Spleen (tissue), 11 donors: Measurements from ENCODE around the gene NKD1. TPM values are rescaled to one million over a fixed set of nuclear protein-coding genes. Genes with fewer than 3 reads are reported as not detected.
A peak's percentile ranks its signal among the peaks of the same experiment; 100 is the strongest.

Source experiments
- DNase-seq: peaks from one replicate; pipeline ENCODE4 v3.0.0-alpha.2; 2020
- H3K27ac ChIP-seq, 8 donors: fragments of 200-600 bp; sonication (generic) in 7 of 8; 1 replicate in 4 of 8; 2 replicates in 4 of 8; pipeline versions ENCODE4 v1.5.0 to v1.8.0; 2016 to 2021; ENCODE audit warnings: inconsistent platforms in 4 of 8, mild to moderate bottlenecking in 4 of 8, moderate library complexity in 1 of 8
- H3K27me3 ChIP-seq, 7 donors: fragments of 200-600 bp; sonication (generic) in 6 of 7; replicated peaks in 1 of 7; 1 replicate in 4 of 7; 2 replicates in 3 of 7; pipeline versions ENCODE4 v1.5.0 to v1.8.0; 2016 to 2021; ENCODE audit warnings: inconsistent platforms in 3 of 7, mild to moderate bottlenecking in 1 of 7
- H3K36me3 ChIP-seq, 6 donors: fragments of 200-600 bp; sonication (generic) in 5 of 6; 1 replicate in 4 of 6; 2 replicates in 2 of 6; pipeline versions ENCODE4 v1.5.0 to v1.8.0; 2016 to 2021; ENCODE audit warnings: inconsistent platforms in 2 of 6
- H3K4me1 ChIP-seq, 6 donors: fragments of 200-600 bp; sonication (generic) in 5 of 6; 1 replicate in 3 of 6; 2 replicates in 3 of 6; pipeline versions ENCODE4 v1.5.0 to v1.8.0; 2016 to 2021; ENCODE audit warnings: inconsistent platforms in 3 of 6
- H3K4me3 ChIP-seq, 8 donors: fragments of 200-600 bp; sonication (generic) in 7 of 8; 1 replicate in 4 of 8; 2 replicates in 4 of 8; pipeline versions ENCODE4 v1.5.0 to v1.8.0; 2016 to 2021; ENCODE audit warnings: inconsistent platforms in 4 of 8, mild to moderate bottlenecking in 4 of 8, moderate library complexity in 2 of 8
- H3K9me3 ChIP-seq, 8 donors: fragments of 200-600 bp; sonication (generic) in 7 of 8; 1 replicate in 4 of 8; 2 replicates in 4 of 8; pipeline versions ENCODE4 v1.5.0 to v1.8.0; 2016 to 2021; ENCODE audit warnings: inconsistent platforms in 4 of 8
- POLR2A ChIP-seq, 3 donors: fragments of 450-650 bp; IDR thresholded peaks; one replicate each; pipeline ENCODE4 v1.5.1; 2017; ENCODE audit warnings: antibody characterized with exemption in 3 of 3, mild to moderate bottlenecking in 1 of 3
- POLR2AphosphoS5 ChIP-seq, 3 donors: sonication (generic); formaldehyde crosslinking; IDR thresholded peaks; one replicate each; pipeline ENCODE4 v1.5.1; 2017; ENCODE audit warnings: antibody characterized with exemption in 3 of 3
- WGBS, 5 donors: extraction: QIAGEN DNeasy Blood & Tissue Kit in 3 of 5; methylation state at CpG; one replicate each; pipeline versions ENCODE4 v1.1.5 to v1.1.7; 2013 to 2018; 5-methylcytosine and 5-hydroxymethylcytosine counted together
- intact Hi-C: fragments of 100-400 bp; cut with DNase I; formaldehyde crosslinking; loops from one replicate; pipeline ENCODE4 v1.15.0; 2023; ENCODE audit warnings: low total_unique reads
- polyA plus RNA-seq, 3 donors: library from polyadenylated mRNA; stranded (reverse); fragments of 200-250 nt; gene quantifications; one replicate each; pipeline ENCODE4 v1.2.1, GENCODE V29; 2013
- total RNA-seq, 7 donors: library from RNA; depleted of rRNA in 3 of 7; stranded (reverse); fragments of >200 nt in 3 of 7; fragmentation: NEBNext Ultra II Directional in 4 of 7; extraction: Animal tissue kit (Norgen Biotek cat#: 25700) in 4 of 7; gene quantifications; one replicate each; pipeline versions ENCODE4 v1.1.0 to v1.2.1, GENCODE V29; 2016 to 2021
- donor health status: healthy with polysubstance abuse.
- donor health status: DM: no; HTN: no; CAD: no; lungs with moderate emphysema.
- donor health status: DM: no; HTN: no; CAD: no.
- donor health status: Bipolar disorder and iron deficiency.
- donor health status: healthy.
- donor health status: DM: no; HTN: no; CAD: no.
- donor health status: DM: yes; HTN: yes; CAD: no.

The NKD1 gene
- total and polyA plus RNA-seq, 10 donors = 0.11 to 15.2 (median 3.6) TPM

GRCh38 chr16:50697881-50698767 lies 149.9 kb downstream of the NKD1 start:
- peak overlapping the region; percentile 70 to 92 (median 82) for H3K27ac ChIP-seq

More at GRCh38 chr16:50697881-50698767, 149.9 kb downstream of the NKD1 start:
- H3K4me1 ChIP-seq = peaks cover 43 to 91% (median 59%) of the 10 kb centered on the region in 6 donors
- H3K27me3 ChIP-seq = no peaks in the 10 kb centered on the region
- WGBS, 5 donors = 24 to 47% (median 30%) methylated on average over 17 to 19 of the region's 19 CpGs
- peak overlapping the region; percentile 10 to 64 (median 32) for H3K4me3 ChIP-seq
- DNase-seq = peak; percentile 82
- peaks cover 0 to under 1% (median 0%) of the 10 kb centered on the region in 8 donors for H3K9me3 ChIP-seq
- intact Hi-C loops = no loop called here
- no peaks in the 10 kb centered on the region for H3K36me3 ChIP-seq
- TF ChIP-seq POLR2AphosphoS5 (IDR thresholded peaks at IDR 0.05) (peak; percentile 15 to 53 (median 20)), POLR2A (IDR thresholded peaks at IDR 0.05) (no peak)

Other genes with a start within 250 kb of the NKD1 start
- 10 to 100 TPM; 47.4 to 69.7 (median 59.1) TPM for gene BRD7, start 179.4 kb upstream of the NKD1 start, total RNA-seq
- 10 to 100 TPM; 39.2 to 50.5 (median 47.2) TPM for gene BRD7, start 179.4 kb upstream of the NKD1 start, polyA plus RNA-seq
- 10 to 100 TPM; 27.2 to 50.5 (median 34.7) TPM for gene SNX20, start 132.9 kb downstream of the NKD1 start, total RNA-seq
- 10 to 100 TPM; 17.6 to 24.6 (median 23.7) TPM for gene SNX20, start 132.9 kb downstream of the NKD1 start, polyA plus RNA-seq
- gene NOD2, start 145.2 kb downstream of the NKD1 start, total RNA-seq = 10 to 100 TPM in 3 of 7 donors, 1 to 10 TPM in 4; 5.6 to 23.2 (median 9.9) TPM
- 1 to 10 TPM in 2 of 3 donors, under 1 TPM in 1; 0.41 to 2.8 (median 2.3) TPM for gene NOD2, start 145.2 kb downstream of the NKD1 start, polyA plus RNA-seq
- 100 to 1,000 TPM in 6 of 7 donors, 10 to 100 TPM in 1; 90.3 to 133 (median 108) TPM for gene CYLD, start 193.7 kb downstream of the NKD1 start, total RNA-seq
- gene CYLD, start 193.7 kb downstream of the NKD1 start, polyA plus RNA-seq = 10 to 100 TPM; 19.9 to 31.0 (median 30.7) TPM